HepG2 (cell line): ENCODE results near the gene DNAJB11. TPM values are rescaled to one million over a fixed set of nuclear protein-coding genes. Genes with fewer than 3 reads are reported as not detected.

Experiments
- FOXK2 ChIP-seq: fragments of 450-650 bp; IDR thresholded peaks from 2 replicates; pipeline ENCODE4 v1.6.1; 2016
- FOXM1 ChIP-seq: sonication (generic); formaldehyde crosslinking; IDR thresholded peaks from 2 replicates; pipeline ENCODE4 v1.5.0; 2020; ENCODE audit warnings: missing genetic modification reagents
- HNF4G ChIP-seq, 2 experiments: sonication (generic) in 1 of 2; formaldehyde crosslinking in 1 of 2; IDR thresholded peaks; 2 replicates each; pipeline versions ENCODE4 v1.4.0 to v1.6.1; 2011 to 2020; ENCODE audit warnings: borderline replicate concordance in 2 of 2, low read depth in 2 of 2, mild to moderate bottlenecking in 2 of 2, low read length in 1 of 2, missing genetic modification reagents in 1 of 2, moderate library complexity in 1 of 2
- NFIC ChIP-seq: IDR thresholded peaks from 2 replicates; pipeline ENCODE4 v1.6.1; 2012; ENCODE audit warnings: mild to moderate bottlenecking, low read length, inconsistent platforms
- NR2F2 ChIP-seq: IDR thresholded peaks from 2 replicates; pipeline ENCODE4 v1.6.1; 2012; ENCODE audit warnings: low read depth, inconsistent platforms, borderline replicate concordance
- PRPF4 ChIP-seq: fragments of 200-400 bp; formaldehyde crosslinking; IDR thresholded peaks from 2 replicates; pipeline ENCODE4 v1.6.1; 2016; ENCODE audit warnings: low read length, low read depth; ENCODE audit not compliant: poor library complexity, severe bottlenecking
- SAP130 ChIP-seq: IDR thresholded peaks from 2 replicates; pipeline ENCODE4 v1.6.1; 2016; ENCODE audit warnings: low read depth
- SETDB1 ChIP-seq: sonication (generic); formaldehyde crosslinking; IDR thresholded peaks from 2 replicates; pipeline ENCODE4 v1.5.1; 2020; ENCODE audit warnings: missing genetic modification reagents, mild to moderate bottlenecking, borderline replicate concordance
- TARDBP ChIP-seq: sonication (generic); formaldehyde crosslinking; IDR thresholded peaks from 2 replicates; pipeline ENCODE4 v1.8.0; 2022; ENCODE audit warnings: mild to moderate bottlenecking, missing genetic modification reagents
- TBP ChIP-seq: sonication (generic); formaldehyde crosslinking; IDR thresholded peaks from 2 replicates; pipeline ENCODE4 v1.5.0; 2020; ENCODE audit warnings: missing genetic modification reagents
- THAP11 ChIP-seq: IDR thresholded peaks from 2 replicates; pipeline ENCODE4 v1.6.1; 2016; ENCODE audit warnings: missing biosample characterization, missing genetic modification reagents
- ZBTB7B ChIP-seq: sonication (generic); formaldehyde crosslinking; IDR thresholded peaks from 2 replicates; pipeline ENCODE4 v1.4.0; 2020; ENCODE audit warnings: missing genetic modification reagents
- ZNF136 ChIP-seq: sonication (generic); formaldehyde crosslinking; IDR thresholded peaks from 2 replicates; pipeline ENCODE4 v1.8.1; 2022; ENCODE audit warnings: low read depth, mild to moderate bottlenecking, moderate library complexity, missing genetic modification reagents
- ZNF335 ChIP-seq: sonication (generic); formaldehyde crosslinking; IDR thresholded peaks from 2 replicates; pipeline ENCODE4 v1.4.0; 2020; ENCODE audit warnings: missing genetic modification reagents
- ZNF607 ChIP-seq: sonication (generic); formaldehyde crosslinking; IDR thresholded peaks from 2 replicates; pipeline ENCODE4 v1.5.1; 2020; ENCODE audit warnings: missing genetic modification reagents, mild to moderate bottlenecking, borderline replicate concordance
- ZNF782 ChIP-seq: sonication (generic); formaldehyde crosslinking; IDR thresholded peaks from 2 replicates; pipeline ENCODE4 v1.4.0; 2020; ENCODE audit warnings: missing genetic modification reagents, mild to moderate bottlenecking, borderline replicate concordance
- polyA plus RNA-seq, 8 experiments: library from polyadenylated mRNA; depleted of rRNA in 3 of 8; stranded (reverse) in 7 of 8; unstranded in 1 of 8; fragments of >200 nt; fragmentation: Illumina TruSeq in 4 of 8; extraction: Trizol in 4 of 8; gene quantifications; 2 replicates each; pipeline versions ENCODE4 v1.2.1 to v1.2.3, GENCODE V29; 2011 to 2016; ENCODE audit warnings: low read depth in 4 of 8, missing spikeins in 1 of 8, mixed read lengths in 1 of 8; ENCODE audit not compliant: insufficient read depth in 1 of 8
- total RNA-seq, 5 experiments: library from RNA; depleted of rRNA; stranded (reverse); fragments of >200 nt; fragmentation: Illumina TruSeq; extraction: Trizol; gene quantifications; 2 replicates each; pipeline ENCODE4 v1.2.3, GENCODE V29; 2016; ENCODE audit warnings: low read depth in 1 of 5
- TF ChIP-seq, protein P1 (sequence below): sonication (generic); formaldehyde crosslinking; IDR thresholded peaks from 2 replicates; pipeline ENCODE4 v1.4.0; 2020; ENCODE audit warnings: missing genetic modification reagents
- TF ChIP-seq, protein P2 (sequence below): sonication (generic); formaldehyde crosslinking; IDR thresholded peaks from 2 replicates; pipeline ENCODE4 v1.4.0; 2020; ENCODE audit warnings: missing genetic modification reagents
- TF ChIP-seq, protein P3 (sequence below): sonication (generic); formaldehyde crosslinking; IDR thresholded peaks from 2 replicates; pipeline ENCODE4 v1.4.0; 2020; ENCODE audit warnings: missing genetic modification reagents
- TF ChIP-seq, protein P4 (sequence below): sonication (generic); formaldehyde crosslinking; IDR thresholded peaks from 2 replicates; pipeline ENCODE4 v1.4.0; 2020; ENCODE audit warnings: missing genetic modification reagents

Gene DNAJB11
- total and polyA plus RNA-seq, 2 of the 13 experiments (the other 11 are each of a cell fraction or from before 2014, with no cell fraction given) = 41.0 to 132 TPM

DNA sequence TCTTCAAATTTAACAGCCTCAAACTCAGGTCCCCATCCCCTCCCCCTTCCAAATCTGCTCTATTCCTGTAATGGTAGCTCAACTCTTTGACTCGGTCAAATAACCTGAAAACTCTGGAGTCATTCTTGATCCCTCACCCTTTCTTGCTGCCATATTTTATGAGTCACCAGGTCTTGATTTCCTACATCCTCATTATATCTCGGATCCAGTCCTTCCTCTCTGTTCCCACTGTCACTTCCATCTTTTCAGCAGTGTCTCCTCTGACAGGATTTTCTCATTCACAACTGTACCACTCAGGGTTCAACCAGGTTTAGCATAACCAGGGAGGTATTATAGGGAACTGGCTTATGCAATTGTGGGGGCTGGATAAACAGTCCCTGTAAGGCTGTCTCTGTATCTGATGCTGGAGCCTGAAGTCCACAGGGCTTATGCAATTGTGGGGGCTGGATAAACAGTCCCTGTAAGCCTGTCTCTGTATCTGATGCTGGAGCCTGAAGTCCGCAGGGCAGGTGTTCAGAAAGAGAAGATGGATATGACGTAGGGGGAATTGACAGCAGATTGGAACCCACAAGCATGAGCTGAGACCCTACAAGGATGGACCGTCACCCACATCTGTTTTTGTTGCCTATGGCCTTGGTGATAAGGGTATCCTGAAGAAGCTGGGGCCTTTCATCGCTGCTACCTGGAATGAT, 60.6 kb downstream of the DNAJB11 start (continued):
- TF ChIP-seq, protein P1, sequence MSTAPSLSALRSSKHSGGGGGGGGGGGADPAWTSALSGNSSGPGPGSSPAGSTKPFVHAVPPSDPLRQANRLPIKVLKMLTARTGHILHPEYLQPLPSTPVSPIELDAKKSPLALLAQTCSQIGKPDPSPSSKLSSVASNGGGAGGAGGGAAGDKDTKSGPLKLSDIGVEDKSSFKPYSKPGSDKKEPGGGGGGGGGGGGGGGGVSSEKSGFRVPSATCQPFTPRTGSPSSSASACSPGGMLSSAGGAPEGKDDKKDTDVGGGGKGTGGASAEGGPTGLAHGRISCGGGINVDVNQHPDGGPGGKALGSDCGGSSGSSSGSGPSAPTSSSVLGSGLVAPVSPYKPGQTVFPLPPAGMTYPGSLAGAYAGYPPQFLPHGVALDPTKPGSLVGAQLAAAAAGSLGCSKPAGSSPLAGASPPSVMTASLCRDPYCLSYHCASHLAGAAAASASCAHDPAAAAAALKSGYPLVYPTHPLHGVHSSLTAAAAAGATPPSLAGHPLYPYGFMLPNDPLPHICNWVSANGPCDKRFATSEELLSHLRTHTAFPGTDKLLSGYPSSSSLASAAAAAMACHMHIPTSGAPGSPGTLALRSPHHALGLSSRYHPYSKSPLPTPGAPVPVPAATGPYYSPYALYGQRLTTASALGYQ = peak; percentile 71; the same call in 1 of the 2 replicates
- TF ChIP-seq ZNF136 (CRISPR knock-in tag) (no peak), NFIC (peak; percentile 68), PRPF4 (no peak), THAP11 (CRISPR knock-in tag) (peak; percentile 47; the same call in 1 of the 2 replicates), NR2F2 (peak; percentile 75; the same call in 1 of the 2 replicates), SAP130 (CRISPR knock-in tag) (peak; percentile 62; the same call in 1 of the 2 replicates), SETDB1 (CRISPR knock-in tag) (no peak), ZNF335 (CRISPR knock-in tag) (no peak), HNF4G (IDR thresholded peaks at IDR 0.05; ENCODE audit: borderline replicate concordance, low read depth, low read length) (peak; percentile 95), HNF4G (CRISPR knock-in tag; IDR thresholded peaks at IDR 0.05; ENCODE audit: borderline replicate concordance, low read depth) (peak; percentile 82), TBP (no peak), ZBTB7B (CRISPR knock-in tag) (peak; percentile 98), TARDBP (CRISPR knock-in tag) (peak; percentile 96), FOXK2 (peak; percentile 58; the same call in 1 of the 2 replicates), ZNF607 (peak; percentile 44; the same call in 1 of the 2 replicates), FOXM1 (CRISPR knock-in tag) (no peak), ZNF782 (CRISPR knock-in tag) (peak; percentile 59; the same call in 1 of the 2 replicates)
- TF ChIP-seq, protein P2, sequence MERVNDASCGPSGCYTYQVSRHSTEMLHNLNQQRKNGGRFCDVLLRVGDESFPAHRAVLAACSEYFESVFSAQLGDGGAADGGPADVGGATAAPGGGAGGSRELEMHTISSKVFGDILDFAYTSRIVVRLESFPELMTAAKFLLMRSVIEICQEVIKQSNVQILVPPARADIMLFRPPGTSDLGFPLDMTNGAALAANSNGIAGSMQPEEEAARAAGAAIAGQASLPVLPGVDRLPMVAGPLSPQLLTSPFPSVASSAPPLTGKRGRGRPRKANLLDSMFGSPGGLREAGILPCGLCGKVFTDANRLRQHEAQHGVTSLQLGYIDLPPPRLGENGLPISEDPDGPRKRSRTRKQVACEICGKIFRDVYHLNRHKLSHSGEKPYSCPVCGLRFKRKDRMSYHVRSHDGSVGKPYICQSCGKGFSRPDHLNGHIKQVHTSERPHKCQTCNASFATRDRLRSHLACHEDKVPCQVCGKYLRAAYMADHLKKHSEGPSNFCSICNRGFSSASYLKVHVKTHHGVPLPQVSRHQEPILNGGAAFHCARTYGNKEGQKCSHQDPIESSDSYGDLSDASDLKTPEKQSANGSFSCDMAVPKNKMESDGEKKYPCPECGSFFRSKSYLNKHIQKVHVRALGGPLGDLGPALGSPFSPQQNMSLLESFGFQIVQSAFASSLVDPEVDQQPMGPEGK = peak; percentile 99
- TF ChIP-seq, protein P3, sequence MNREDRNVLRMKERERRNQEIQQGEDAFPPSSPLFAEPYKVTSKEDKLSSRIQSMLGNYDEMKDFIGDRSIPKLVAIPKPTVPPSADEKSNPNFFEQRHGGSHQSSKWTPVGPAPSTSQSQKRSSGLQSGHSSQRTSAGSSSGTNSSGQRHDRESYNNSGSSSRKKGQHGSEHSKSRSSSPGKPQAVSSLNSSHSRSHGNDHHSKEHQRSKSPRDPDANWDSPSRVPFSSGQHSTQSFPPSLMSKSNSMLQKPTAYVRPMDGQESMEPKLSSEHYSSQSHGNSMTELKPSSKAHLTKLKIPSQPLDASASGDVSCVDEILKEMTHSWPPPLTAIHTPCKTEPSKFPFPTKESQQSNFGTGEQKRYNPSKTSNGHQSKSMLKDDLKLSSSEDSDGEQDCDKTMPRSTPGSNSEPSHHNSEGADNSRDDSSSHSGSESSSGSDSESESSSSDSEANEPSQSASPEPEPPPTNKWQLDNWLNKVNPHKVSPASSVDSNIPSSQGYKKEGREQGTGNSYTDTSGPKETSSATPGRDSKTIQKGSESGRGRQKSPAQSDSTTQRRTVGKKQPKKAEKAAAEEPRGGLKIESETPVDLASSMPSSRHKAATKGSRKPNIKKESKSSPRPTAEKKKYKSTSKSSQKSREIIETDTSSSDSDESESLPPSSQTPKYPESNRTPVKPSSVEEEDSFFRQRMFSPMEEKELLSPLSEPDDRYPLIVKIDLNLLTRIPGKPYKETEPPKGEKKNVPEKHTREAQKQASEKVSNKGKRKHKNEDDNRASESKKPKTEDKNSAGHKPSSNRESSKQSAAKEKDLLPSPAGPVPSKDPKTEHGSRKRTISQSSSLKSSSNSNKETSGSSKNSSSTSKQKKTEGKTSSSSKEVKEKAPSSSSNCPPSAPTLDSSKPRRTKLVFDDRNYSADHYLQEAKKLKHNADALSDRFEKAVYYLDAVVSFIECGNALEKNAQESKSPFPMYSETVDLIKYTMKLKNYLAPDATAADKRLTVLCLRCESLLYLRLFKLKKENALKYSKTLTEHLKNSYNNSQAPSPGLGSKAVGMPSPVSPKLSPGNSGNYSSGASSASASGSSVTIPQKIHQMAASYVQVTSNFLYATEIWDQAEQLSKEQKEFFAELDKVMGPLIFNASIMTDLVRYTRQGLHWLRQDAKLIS (CRISPR knock-in tag) = no peak
- TF ChIP-seq, protein P4, sequence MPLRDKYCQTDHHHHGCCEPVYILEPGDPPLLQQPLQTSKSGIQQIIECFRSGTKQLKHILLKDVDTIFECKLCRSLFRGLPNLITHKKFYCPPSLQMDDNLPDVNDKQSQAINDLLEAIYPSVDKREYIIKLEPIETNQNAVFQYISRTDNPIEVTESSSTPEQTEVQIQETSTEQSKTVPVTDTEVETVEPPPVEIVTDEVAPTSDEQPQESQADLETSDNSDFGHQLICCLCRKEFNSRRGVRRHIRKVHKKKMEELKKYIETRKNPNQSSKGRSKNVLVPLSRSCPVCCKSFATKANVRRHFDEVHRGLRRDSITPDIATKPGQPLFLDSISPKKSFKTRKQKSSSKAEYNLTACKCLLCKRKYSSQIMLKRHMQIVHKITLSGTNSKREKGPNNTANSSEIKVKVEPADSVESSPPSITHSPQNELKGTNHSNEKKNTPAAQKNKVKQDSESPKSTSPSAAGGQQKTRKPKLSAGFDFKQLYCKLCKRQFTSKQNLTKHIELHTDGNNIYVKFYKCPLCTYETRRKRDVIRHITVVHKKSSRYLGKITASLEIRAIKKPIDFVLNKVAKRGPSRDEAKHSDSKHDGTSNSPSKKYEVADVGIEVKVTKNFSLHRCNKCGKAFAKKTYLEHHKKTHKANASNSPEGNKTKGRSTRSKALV (CRISPR knock-in tag) = no peak
